HepG2 (cell line): ENCODE results near the gene ZNF345.

Experiments
- CC2D1A ChIP-seq: sonication (generic); formaldehyde crosslinking; IDR thresholded peaks from 2 replicates; pipeline ENCODE4 v1.8.1; 2023; ENCODE audit warnings: mild to moderate bottlenecking, missing genetic modification reagents
- MEF2D ChIP-seq: sonication (generic); formaldehyde crosslinking; IDR thresholded peaks from 2 replicates; pipeline ENCODE4 v1.5.1; 2020; ENCODE audit warnings: mild to moderate bottlenecking, missing genetic modification reagents
- POLR2A ChIP-seq, 2 experiments: IDR thresholded peaks; 2 replicates each; pipeline ENCODE4 v1.6.1; 2011; ENCODE audit warnings: low read depth in 2 of 2, low read length in 2 of 2, mild to moderate bottlenecking in 1 of 2, moderate library complexity in 1 of 2; ENCODE audit not compliant: insufficient read depth in 1 of 2
- RAD21 ChIP-seq: fragments of 450-650 bp; formaldehyde crosslinking; IDR thresholded peaks from 2 replicates; pipeline ENCODE4 v1.5.0; 2020; ENCODE audit warnings: mild to moderate bottlenecking
- RBM39 ChIP-seq: fragments of 200-400 bp; formaldehyde crosslinking; IDR thresholded peaks from one replicate; pipeline ENCODE4 v1.6.1; 2018; ENCODE audit warnings: antibody characterized with exemption, mild to moderate bottlenecking, low read depth, low read length; ENCODE audit not compliant: poor library complexity, severe bottlenecking
- SMC3 ChIP-seq: IDR thresholded peaks from 2 replicates; pipeline ENCODE4 v1.6.1; 2011; ENCODE audit warnings: low read length, improper control_type of control experiment
- SUZ12 ChIP-seq: fragments of 150-350 bp; IDR thresholded peaks from 2 replicates; pipeline ENCODE4 v1.6.1; 2014; ENCODE audit warnings: low read depth, low read length
- TF ChIP-seq, protein P1 (sequence below): sonication (generic); formaldehyde crosslinking; IDR thresholded peaks from 2 replicates; pipeline ENCODE4 v1.5.0; 2020; ENCODE audit warnings: mild to moderate bottlenecking, missing genetic modification reagents, moderate library complexity
- TF ChIP-seq, protein P2 (sequence below): sonication (generic); formaldehyde crosslinking; IDR thresholded peaks from 2 replicates; pipeline ENCODE4 v1.5.0; 2020; ENCODE audit warnings: missing genetic modification reagents, mild to moderate bottlenecking, borderline replicate concordance

DNA sequence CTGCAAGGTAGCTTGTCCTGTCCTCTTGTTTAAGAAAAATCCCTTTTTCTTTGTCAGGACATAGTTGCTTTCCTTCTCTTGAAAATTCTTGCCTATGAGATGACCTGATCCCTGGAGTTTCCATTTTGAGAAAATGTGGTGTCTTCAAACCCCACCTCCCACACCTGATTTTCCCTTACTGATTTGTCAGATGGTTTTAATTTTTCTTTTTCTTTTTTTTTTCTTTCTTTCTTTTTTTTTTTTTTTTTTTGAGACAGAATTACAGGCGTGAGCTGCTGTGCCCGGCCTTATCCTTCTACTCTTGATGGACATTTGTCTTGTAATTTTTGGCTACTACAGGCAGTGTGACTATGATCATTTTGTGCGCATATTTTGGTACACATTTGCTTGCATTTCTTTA is 1.2 kb downstream of the ZNF345 start:
- TF ChIP-seq POLR2A (IDR thresholded peaks at IDR 0.05; ENCODE audit: insufficient read depth in 1 of 2, low read depth in 2 of 2, low read length in 2 of 2) (no peak), RBM39 (no peak), CC2D1A (CRISPR knock-in tag) (no peak), MEF2D (no peak), SUZ12 (no peak), RAD21 (CRISPR knock-in tag) (no peak), SMC3 (no peak)
- TF ChIP-seq, protein P1, sequence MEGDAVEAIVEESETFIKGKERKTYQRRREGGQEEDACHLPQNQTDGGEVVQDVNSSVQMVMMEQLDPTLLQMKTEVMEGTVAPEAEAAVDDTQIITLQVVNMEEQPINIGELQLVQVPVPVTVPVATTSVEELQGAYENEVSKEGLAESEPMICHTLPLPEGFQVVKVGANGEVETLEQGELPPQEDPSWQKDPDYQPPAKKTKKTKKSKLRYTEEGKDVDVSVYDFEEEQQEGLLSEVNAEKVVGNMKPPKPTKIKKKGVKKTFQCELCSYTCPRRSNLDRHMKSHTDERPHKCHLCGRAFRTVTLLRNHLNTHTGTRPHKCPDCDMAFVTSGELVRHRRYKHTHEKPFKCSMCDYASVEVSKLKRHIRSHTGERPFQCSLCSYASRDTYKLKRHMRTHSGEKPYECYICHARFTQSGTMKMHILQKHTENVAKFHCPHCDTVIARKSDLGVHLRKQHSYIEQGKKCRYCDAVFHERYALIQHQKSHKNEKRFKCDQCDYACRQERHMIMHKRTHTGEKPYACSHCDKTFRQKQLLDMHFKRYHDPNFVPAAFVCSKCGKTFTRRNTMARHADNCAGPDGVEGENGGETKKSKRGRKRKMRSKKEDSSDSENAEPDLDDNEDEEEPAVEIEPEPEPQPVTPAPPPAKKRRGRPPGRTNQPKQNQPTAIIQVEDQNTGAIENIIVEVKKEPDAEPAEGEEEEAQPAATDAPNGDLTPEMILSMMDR (CRISPR knock-in tag): no peak
- TF ChIP-seq, protein P2, sequence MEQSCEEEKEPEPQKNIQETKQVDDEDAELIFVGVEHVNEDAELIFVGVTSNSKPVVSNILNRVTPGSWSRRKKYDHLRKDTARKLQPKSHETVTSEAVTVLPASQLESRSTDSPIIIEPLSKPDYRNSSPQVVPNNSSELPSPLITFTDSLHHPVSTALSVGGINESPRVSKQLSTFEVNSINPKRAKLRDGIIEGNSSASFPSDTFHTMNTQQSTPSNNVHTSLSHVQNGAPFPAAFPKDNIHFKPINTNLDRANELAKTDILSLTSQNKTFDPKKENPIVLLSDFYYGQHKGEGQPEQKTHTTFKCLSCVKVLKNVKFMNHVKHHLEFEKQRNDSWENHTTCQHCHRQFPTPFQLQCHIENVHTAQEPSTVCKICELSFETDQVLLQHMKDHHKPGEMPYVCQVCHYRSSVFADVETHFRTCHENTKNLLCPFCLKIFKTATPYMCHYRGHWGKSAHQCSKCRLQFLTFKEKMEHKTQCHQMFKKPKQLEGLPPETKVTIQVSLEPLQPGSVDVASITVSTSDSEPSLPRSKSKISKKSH (CRISPR knock-in tag): no peak
